ENCODE measurements around the gene JPH4.

JPH4 gene

DNA sequence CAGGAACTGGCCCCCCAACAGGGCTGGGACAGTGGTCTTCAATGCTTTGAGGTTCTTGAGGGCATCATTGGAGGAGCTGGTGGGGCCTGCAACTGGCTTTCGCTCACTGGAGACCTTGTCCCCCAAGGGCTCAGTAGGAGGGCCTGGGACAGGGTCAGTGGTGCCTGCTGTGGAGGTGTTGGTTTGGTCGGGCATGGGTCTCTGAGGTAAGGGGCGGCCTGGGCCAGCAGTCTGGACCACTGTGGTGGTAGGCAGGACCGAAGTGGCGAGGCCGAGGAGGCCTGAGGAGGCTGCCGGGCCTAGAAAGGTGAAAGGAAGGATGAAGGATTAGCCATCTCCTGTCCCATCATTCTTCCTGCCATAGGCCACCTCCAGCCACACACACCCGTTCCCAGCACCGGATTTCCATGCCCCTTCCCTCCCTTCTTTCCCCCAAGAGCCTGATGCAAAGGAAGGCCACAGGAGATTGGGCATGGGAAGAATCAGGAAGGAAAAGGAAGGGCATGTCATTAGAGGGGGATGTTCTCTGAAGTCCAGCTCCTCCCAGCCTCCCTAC, 55.9 kb downstream of the JPH4 start:
- no peak for DNase-seq

GRCh38 chr14:23521785-23522640, 56.6 kb downstream of the JPH4 start:
- DNase-seq, result no peak

DNA sequence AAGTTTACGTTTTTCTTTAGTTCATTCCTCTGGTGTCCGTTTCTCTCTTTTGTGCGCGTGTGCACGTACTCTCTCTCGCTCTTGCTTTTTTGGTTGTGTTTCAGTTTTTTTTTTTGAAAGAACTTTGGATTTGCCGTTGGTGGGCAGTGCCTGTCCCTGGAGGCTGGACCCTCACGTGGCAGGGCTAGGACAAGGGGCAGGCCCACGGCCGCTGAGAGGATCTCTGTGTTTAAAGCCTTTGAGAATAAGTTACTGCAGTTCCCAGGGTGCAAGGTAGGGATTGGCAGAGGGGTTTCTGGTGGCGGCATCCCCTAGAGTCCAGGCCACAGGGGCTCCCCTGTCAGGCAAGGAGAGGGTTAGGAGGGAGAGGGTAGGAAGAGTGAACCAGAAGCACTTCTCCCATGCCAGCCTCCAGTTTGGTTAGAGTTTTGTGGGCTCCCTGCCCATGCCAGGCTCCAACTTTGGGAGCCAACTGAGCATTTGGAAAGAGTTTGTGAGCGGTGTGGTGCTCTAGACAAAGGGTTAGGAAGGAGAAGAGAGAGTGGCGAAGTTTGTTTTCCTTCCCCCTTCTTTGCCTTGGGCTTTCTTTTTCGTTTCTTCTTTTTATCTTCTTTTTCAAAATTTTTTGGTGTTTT, 57.6 kb downstream of the JPH4 start:
- DNase-seq, result no peak

DNA sequence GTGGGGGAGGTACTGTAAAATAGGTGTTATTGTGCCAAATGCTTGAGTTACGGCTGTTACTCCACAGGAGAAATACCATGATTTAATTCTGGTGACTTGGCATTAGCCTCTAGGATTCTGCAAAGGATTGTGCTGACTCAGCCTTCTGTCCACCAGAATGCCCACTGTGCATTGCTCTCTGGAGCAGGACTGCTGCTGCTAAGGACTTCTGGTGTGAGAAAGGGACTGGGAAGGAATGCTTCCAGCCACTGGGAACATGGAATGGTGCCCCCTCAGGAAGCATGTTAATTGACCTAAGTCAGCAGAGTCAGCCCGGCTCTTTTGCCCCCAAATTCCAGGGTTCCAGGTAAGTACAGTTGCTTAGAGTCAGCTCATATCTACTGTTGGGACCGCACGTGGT, 59.9 kb downstream of the JPH4 start:
- DNase-seq, result no peak
